ENCODE measurements around the gene EIF4EBP2. TPM values are rescaled to one million over a fixed set of nuclear protein-coding genes. Genes with fewer than 3 reads are reported as not detected.

EIF4EBP2 gene
- total and polyA plus RNA-seq, 11 donors: 20.6 to 150 (median 85.8) TPM

DNA sequence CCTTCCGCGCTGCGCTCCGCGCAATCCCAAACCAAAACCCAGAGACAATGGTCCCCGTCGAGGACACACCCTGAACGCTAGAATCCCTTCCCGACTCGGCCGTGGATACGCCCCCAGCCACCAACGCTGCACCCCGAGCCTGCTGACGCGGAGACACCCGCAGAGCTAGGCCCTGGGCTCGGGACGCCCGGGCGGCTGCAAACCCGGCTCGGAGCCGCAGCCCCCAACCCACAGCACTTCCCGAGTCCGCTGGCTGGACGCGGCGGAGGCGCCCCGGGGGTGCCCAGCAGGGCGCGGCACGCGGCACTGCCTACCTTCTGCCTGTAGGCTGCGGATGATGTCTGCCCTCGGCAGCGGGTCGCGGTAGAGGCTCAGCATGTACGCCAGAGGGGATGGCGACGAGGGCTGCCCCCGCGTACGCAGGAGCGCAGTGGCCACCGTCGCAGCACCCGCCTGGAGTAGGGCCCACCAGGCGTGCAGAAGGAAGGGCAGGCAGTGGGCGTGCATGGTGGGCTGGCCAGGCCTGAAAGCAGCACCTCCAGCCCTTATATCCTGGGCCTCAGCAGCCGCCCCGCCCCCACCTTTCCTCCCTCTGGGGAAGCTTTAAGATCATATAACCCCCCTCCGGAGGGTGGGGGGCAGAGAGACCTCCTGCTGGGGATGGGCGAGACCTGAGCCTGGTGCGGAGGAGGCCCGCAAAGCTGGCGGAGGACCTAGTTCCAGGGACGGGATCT, 37.4 kb downstream of the EIF4EBP2 start, which contains the start of gene NODAL:
TSS of gene NODAL (minus strand) at position 521 of the 734 bp plus-strand sequence. CDS start at position 507, 14 bp downstream.
- Histone ChIP-seq H3K9me3 (no peaks in the 10 kb centered on the region), H3K27ac (no peak within 1 kb of the TSS), H3K4me3 (peak within 1 kb of the TSS; percentile 3 to 49 (median 38)), H3K36me3 (no peaks in the 10 kb centered on the region), H3K4me1 (peaks cover 0 to 31% (median 15%) of the 10 kb centered on the region in 12 donors), H3K27me3 (peaks cover 0 to 42% (median 27%) of the 10 kb centered on the region in 9 donors)
- 10 to 21% (median 16%) methylated on average over 45 to 60 of the region's 60 CpGs for WGBS, 4 donors
- TF ChIP-seq, protein P1, sequence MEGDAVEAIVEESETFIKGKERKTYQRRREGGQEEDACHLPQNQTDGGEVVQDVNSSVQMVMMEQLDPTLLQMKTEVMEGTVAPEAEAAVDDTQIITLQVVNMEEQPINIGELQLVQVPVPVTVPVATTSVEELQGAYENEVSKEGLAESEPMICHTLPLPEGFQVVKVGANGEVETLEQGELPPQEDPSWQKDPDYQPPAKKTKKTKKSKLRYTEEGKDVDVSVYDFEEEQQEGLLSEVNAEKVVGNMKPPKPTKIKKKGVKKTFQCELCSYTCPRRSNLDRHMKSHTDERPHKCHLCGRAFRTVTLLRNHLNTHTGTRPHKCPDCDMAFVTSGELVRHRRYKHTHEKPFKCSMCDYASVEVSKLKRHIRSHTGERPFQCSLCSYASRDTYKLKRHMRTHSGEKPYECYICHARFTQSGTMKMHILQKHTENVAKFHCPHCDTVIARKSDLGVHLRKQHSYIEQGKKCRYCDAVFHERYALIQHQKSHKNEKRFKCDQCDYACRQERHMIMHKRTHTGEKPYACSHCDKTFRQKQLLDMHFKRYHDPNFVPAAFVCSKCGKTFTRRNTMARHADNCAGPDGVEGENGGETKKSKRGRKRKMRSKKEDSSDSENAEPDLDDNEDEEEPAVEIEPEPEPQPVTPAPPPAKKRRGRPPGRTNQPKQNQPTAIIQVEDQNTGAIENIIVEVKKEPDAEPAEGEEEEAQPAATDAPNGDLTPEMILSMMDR (IDR thresholded peaks at IDR 0.05): no peak
- no peak for TF ChIP-seq POLR2A (IDR thresholded peaks at IDR 0.05)
- DNase-seq (no peak), ATAC-seq (peak in 3 of 4 donors; percentile 21 to 47 (median 28))
- intact Hi-C loops (cut with DNase I): loop anchor here in 1 of 10 donors (10.0 kb wide), 1 partner anchor 233 kb away; the partner anchor contains the start of gene ADAMTS14

GRCh38 chr10:70441895-70442309, 38.0 kb downstream of the EIF4EBP2 start:
- DNase-seq (no peak), ATAC-seq (no peak)
- intact Hi-C loops (cut with DNase I): loop anchor here in 1 of 10 donors (10.0 kb wide), 1 partner anchor 233 kb away; the partner anchor contains the start of gene ADAMTS14
- TF ChIP-seq, protein P1 (IDR thresholded peaks at IDR 0.05): no peak
- TF ChIP-seq POLR2A (IDR thresholded peaks at IDR 0.05): no peak
- Histone ChIP-seq H3K9me3 (no peaks in the 10 kb centered on the region), H3K27me3 (peaks cover 0 to 42% (median 27%) of the 10 kb centered on the region in 9 donors), H3K27ac (no peak overlapping the region), H3K4me3 (no peak overlapping the region), H3K36me3 (no peaks in the 10 kb centered on the region), H3K4me1 (peaks cover 0 to 31% (median 15%) of the 10 kb centered on the region in 12 donors)
- 45 to 73% (median 50%) methylated on average over 7 to 12 of the region's 12 CpGs for WGBS, 4 donors

GRCh38 chr10:70442332-70442988, 38.5 kb downstream of the EIF4EBP2 start:
- peaks cover 0 to 42% (median 27%) of the 10 kb centered on the region in 9 donors for H3K27me3 ChIP-seq
- intact Hi-C loops (cut with DNase I): loop anchor here in 1 of 10 donors (10.0 kb wide), 1 partner anchor 232 kb away; the partner anchor contains the start of gene ADAMTS14
- no peak for DNase-seq
- peaks cover 0 to 31% (median 15%) of the 10 kb centered on the region in 12 donors for H3K4me1 ChIP-seq
- H3K4me3 ChIP-seq: no peak overlapping the region
- no peaks in the 10 kb centered on the region for H3K9me3 ChIP-seq
- H3K36me3 ChIP-seq: no peaks in the 10 kb centered on the region
- no peak for ATAC-seq
- no peak for TF ChIP-seq POLR2A (IDR thresholded peaks at IDR 0.05)
- TF ChIP-seq, protein P1 (IDR thresholded peaks at IDR 0.05): no peak
- H3K27ac ChIP-seq: no peak overlapping the region
- 93 to 96% (median 93%) methylated on average over 6 of the region's 6 CpGs for WGBS, 4 donors

DNA sequence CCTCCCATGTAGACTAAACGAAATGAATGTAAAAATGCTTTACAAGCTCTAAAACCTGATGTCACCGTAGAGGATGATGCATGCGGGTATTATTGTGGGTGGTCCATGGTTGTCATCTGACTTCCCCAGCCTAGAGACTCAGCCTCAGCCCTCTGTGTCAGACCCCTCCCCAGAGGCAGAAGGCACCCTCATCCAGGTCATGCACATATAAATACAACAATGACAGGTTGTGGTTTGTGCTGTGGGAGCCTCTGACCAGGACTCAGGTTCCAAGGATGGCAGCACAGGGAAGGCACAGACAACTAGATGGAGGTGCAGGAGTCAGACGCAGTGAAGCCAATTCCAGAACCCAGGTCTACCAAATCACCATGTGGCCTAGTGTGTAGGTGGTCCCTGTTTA, 40.8 kb downstream of the EIF4EBP2 start:
- DNase-seq: peak in 1 of 5 donors; percentile 14
- peaks cover 0 to 33% (median 27%) of the 10 kb centered on the region in 9 donors for H3K27me3 ChIP-seq
- no peaks in the 10 kb centered on the region for H3K9me3 ChIP-seq
- no peak for TF ChIP-seq POLR2A (IDR thresholded peaks at IDR 0.05)
- TF ChIP-seq, protein P1 (IDR thresholded peaks at IDR 0.05): no peak
- 93 to 100% (median 95%) methylated on average over 4 of the region's 4 CpGs for WGBS, 4 donors
- intact Hi-C loops (cut with DNase I): loop anchor here in 1 of 10 donors (10.0 kb wide), 1 partner anchor 230 kb away; the partner anchor contains the start of gene ADAMTS14
- no peak overlapping the region for H3K4me3 ChIP-seq
- H3K4me1 ChIP-seq: peaks cover 0 to 33% (median 15%) of the 10 kb centered on the region in 12 donors
- H3K36me3 ChIP-seq: no peaks in the 10 kb centered on the region
- ATAC-seq: no peak
- no peak overlapping the region for H3K27ac ChIP-seq
